G401.6 (cell line): Measurements from ENCODE around the gene MRPL24.
A peak's percentile ranks its signal among the peaks of the same experiment; 100 is the strongest.
"Not testable (repeated sequence)": the region's sequence is repeated elsewhere in the genome, so short reads cannot be mapped to it uniquely, and the experiment has no call there.

Experiments
- FAIRE-seq: peaks from 2 replicates; lab custom pipeline; 2012; peaks lifted over from hg19 to GRCh38; lab: Jason Lieb, UNC

MRPL24 gene

GRCh38 chr1:156760092-156760795, 19.4 kb upstream of the MRPL24 start:
- FAIRE-seq = no peak

GRCh38 chr1:156757572-156758253, 16.8 kb upstream of the MRPL24 start:
- not testable (repeated sequence) for FAIRE-seq

GRCh38 chr1:156756355-156756754, 15.5 kb upstream of the MRPL24 start:
- FAIRE-seq = no peak

- no peak for FAIRE-seq
These were observed 14.7 kb upstream of the MRPL24 start for GRCh38 chr1:156755527-156755950.

- FAIRE-seq = no peak
These were observed 13.3 kb upstream of the MRPL24 start for GRCh38 chr1:156754219-156754618.

- FAIRE-seq = no peak
These were observed 12.1 kb upstream of the MRPL24 start for GRCh38 chr1:156752843-156753482.

GRCh38 chr1:156751757-156752481, 11.0 kb upstream of the MRPL24 start:
- no peak for FAIRE-seq

- FAIRE-seq = no peak
These were observed 10.5 kb upstream of the MRPL24 start, which contains the start of gene HDGF for GRCh38 chr1:156751451-156751756. Gene HDGF, minus strand, starts transcription at chr1:156751675. Its CDS starts 246 bp downstream, at chr1:156751429.

GRCh38 chr1:156750711-156751450, 10.0 kb upstream of the MRPL24 start:
- FAIRE-seq = no peak

- FAIRE-seq = no peak
These were observed 9.3 kb upstream of the MRPL24 start for GRCh38 chr1:156750191-156750672.

- no peak for FAIRE-seq
These were observed 8.7 kb upstream of the MRPL24 start for GRCh38 chr1:156749419-156750118.

GRCh38 chr1:156748670-156749418, 8.0 kb upstream of the MRPL24 start:
- peak; percentile 37 for FAIRE-seq

- no peak for FAIRE-seq
These were observed 7.1 kb upstream of the MRPL24 start for GRCh38 chr1:156747742-156748669.

GRCh38 chr1:156746728-156747631, 6.1 kb upstream of the MRPL24 start:
- no peak for FAIRE-seq

- FAIRE-seq = no peak
These were observed 5.5 kb upstream of the MRPL24 start for GRCh38 chr1:156746406-156746727.

- no peak for FAIRE-seq
These were observed 5.0 kb upstream of the MRPL24 start for GRCh38 chr1:156745881-156746280.

- FAIRE-seq = no peak
These were observed 4.0 kb upstream of the MRPL24 start for GRCh38 chr1:156744786-156745419.

- FAIRE-seq = no peak
These were observed 3.5 kb upstream of the MRPL24 start for GRCh38 chr1:156744344-156744743.
